GM21825 (cell line): Measurements from ENCODE around the gene HCN2.
"Not testable (repeated sequence)": the region's sequence is repeated elsewhere in the genome, so short reads cannot be mapped to it uniquely, and the experiment has no call there.

Experiments
- ATAC-seq: cut with Tn5 transposase; IDR thresholded peaks from one replicate; pipeline ENCODE4 v1.9.1; 2021; ENCODE audit warnings: mild to moderate bottlenecking, moderate library complexity; ENCODE audit not compliant: unreplicated experiment

HCN2 gene

DNA sequence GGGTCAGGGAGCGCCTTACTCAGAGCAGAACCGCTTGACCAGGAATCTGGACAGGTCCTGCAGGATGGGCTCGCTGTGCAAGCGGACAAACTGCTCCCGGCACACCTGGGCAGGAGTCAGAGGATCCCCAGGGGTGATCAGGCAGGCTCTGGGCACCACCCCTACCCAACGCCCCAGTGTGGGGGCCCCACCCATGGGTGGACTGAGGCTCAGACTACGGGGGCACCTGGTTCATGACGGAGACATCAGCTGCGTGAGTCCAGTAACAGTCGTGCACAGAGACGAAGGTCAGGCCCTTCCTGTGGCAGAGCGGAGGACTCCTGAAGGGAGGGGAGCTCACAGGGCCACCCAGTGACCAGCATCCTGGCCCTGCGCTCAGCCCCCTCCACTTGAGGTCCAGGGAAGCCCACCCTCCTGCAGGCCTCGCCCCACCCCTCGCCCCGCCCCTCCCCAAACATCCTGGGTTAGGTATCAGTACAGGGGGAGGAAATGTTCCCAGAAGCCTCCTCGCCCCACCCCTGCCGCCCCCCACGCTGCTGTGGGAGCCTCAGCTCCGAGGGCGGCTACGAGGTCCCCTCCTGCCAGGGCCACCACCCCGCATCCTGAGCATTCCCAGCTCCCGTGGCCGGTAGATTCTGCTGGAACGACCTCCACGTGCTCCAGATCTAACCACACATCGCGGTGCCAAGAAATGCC lies 28.0 kb downstream of the HCN2 start:
- no peak for ATAC-seq

DNA sequence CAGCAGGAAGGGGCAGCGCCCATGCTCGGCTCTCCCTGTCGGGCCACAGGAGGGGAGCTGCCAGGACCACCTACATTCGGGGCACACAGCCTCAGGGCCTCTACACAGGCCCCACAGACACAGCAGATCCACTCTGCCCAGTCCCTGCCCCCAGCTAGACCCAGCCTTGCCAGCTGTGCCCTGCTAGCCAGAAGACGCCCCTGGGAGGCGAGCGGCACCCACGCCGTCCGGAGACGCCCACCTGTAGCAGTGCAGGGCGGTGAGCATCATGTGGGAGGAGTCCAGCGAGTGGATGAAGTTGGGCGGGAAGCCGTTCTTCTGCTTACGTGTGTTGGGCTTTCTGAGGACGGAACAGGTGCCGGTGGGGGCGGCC lies 28.6 kb downstream of the HCN2 start:
- ATAC-seq: no peak

DNA sequence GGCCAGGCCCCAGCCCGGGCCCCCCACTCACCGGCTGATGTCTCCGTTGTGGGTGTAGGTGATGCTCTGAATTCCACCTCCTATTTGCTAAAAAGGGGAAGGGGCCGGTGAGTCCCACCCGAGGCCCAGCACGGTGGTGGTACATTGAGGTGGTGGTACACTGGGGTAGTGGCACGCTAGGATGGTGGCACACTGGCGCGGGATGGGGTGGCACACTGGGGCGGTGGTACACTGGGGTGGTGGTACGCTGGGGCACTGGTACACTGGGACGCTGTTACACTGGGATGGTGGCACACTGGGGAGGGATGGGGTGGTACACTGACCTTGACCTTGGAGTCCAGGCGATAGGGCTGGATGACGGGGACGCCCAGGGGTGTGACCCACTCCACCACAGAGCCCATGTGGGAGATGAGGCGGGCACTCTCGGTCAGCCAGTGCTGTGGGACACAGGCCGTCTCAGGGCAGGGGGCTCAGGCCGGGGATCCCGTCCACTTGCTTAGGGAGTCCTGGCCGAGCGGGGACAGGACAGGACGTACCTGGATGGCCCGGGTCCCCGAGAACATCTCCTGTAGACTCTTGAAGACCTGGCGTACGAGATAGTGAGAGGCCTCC lies 29.1 kb downstream of the HCN2 start:
- ATAC-seq: no peak

DNA sequence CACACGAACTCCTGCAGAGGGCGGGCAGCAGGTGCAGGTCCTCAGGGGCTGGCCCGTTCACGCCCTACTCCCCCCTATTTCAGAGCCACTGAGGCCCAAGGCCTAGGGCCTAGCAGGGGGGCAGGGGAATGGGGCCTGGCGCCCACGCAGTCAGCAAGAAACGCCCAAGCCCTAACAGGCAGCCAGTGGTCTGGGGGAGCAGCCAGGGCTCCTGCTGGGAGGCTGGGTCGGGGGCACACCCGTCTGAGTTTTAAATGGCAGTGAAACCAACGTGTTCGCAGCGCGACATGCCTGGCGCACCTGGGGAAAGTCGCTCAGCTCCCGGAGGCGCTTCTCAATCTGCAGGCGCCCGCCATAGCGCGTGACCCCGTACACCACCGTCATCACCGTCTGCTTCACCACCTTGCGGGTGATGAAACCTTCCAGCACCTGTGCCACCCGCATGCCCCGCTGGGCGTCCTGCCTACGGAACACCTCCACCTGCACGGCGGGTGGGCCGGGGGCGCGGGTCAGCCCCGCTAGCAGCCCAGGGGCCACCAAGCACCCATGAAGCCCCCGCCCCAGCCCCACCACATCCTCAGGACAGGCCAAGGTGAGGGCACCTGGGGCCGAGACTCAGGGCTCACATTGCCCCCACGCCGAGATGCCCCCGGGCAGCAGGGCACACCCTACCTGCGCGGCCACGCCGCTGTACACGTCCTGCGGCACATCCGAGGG lies 29.8 kb downstream of the HCN2 start:
- ATAC-seq: no peak

DNA sequence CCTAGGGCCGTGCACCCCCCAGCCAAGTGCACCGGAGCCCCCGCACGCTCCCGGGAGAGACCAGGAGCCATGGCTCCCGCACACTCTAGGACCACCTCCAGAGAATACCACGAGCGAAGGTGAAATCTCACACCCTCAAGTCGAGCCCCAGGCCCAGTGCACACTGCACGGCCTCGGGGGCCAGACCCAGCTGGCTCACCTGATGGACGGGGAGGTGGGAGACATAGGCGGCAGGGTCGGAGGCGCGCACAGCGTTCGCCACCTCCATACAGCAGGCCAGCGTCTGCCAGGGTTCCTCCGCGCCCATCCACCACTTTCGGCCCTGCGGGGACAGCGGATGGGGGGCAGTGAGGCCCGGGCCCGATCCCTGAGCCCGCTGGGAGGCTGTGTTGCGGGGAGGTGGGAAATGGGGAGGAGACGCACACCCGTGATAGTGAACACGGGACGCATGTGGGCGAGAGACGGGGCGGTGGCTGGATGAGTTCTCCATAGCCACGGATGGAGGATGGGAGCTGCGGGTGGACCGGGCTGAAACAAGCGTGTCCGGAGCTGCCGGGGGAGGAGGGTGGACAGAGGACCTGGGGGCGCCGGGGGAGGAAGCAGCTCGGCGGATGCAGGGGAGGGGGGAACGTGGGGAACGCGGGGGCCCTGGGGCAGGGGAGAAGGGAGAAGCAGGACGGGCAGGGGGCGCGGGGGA lies 30.6 kb downstream of the HCN2 start:
- no peak for ATAC-seq

DNA sequence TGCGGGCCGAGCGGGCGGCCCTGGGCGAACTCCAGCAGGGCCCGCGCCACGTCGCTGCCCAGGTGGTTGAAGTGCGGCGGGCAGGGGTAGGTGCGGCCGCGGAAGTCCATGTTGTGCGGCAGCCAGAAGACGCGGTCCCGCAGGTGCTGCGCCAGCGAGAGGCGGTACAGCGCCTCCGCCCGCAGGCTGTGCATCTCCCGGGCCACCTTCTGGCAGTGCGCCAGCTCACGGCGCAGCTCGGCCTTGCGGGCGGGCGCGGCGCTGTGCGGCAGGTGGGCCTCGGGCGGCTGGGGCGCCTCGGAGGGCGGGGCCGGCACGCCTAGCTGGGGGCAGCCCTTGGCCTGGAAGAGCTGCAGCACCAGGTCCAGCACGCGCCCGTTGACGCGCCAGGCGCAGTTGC lies 31.5 kb downstream of the HCN2 start:
- not testable (repeated sequence) for ATAC-seq

DNA sequence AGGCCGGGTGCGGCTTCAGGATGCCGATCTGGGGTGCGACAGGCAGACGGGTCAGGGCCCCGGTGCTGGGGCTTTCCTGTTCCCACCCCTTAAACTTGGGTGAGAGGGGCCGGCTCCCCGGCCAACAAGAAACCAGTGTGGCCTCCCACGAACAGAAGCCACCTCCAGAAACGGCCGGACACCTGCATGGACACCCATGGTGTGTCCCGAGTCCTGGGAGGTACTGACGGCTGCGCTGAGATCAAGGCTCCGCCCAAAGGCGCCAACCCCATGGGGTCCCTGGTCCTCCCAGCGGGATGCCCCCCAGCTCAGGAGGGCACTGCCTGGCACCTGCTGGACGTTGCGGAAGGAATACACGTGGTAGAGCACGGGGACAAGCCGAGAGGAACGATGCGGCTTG lies 32.1 kb downstream of the HCN2 start:
- ATAC-seq: no peak

DNA sequence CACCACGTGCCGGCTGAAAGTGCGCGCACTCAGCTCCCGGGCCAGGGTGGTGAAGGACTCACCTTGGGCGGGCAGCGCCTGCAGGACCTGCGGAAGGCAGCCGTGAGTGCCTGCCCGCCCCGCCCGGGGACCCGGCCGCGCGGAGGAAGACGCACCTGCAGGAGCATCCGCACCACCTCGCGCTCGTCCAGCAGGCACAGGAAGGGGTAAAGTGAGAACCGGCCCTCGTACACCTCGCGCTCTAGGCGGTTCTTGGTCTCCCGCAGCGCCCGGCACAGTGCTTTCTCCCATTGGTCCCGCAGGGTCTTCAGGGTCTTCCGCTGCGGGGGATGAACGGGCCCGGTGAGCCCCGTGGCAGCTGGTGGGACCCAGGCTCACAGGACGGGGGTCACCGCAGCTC lies 33.0 kb downstream of the HCN2 start:
- no peak for ATAC-seq

DNA sequence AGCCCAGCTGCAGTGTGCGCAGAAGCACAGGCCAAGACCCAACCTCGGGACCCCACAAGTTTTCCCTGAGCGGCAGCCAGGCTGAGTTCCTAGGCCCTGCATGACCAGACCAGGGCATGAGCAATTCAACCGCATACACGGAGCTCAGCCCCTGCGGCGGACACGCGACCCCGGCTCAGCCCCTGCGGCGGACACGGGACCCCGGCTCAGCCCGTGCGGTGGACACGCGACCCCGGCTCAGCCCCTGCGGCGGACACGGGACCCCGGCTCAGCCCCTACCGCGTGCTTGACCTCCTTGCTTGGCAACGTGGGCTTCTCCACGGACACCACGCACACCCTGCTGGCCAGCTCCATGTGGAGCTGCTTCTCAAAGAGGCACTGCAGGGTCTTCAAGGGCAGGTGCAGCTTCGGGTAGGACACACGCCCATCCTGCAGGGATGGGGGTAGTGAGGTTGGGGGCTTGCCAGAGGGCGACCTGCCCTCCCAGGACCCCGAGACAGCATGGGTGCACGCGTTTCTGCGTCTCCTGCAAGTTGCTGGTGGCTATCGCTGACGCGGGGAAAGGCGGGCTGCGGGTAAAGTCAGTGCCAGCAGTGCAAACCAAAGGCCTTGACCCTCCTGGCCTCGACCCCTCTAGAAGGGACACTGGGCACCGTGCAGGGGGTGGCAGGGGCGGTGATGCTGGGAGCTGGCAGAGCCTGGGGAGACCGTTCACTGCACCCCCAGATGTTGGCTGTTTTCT lies 33.7 kb downstream of the HCN2 start:
- no peak for ATAC-seq

DNA sequence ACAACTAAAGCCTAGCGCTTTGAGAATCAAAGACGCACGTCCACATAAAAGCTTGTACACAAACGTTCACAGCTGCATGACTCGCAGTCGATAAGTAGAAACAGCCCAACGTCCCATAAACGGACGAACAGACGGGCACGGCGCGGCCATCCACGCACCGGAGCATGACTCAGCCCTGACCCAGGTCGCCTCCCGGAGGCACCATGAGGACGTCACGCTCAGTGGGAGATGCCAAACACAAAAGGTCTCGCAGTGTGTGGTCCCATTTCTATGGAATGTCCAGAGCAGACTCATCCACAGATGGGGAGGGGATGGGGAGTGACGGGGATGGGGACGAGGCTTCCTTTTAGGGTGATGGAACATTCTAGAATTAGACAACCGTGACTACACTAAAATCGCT lies 34.3 kb downstream of the HCN2 start:
- ATAC-seq: no peak

DNA sequence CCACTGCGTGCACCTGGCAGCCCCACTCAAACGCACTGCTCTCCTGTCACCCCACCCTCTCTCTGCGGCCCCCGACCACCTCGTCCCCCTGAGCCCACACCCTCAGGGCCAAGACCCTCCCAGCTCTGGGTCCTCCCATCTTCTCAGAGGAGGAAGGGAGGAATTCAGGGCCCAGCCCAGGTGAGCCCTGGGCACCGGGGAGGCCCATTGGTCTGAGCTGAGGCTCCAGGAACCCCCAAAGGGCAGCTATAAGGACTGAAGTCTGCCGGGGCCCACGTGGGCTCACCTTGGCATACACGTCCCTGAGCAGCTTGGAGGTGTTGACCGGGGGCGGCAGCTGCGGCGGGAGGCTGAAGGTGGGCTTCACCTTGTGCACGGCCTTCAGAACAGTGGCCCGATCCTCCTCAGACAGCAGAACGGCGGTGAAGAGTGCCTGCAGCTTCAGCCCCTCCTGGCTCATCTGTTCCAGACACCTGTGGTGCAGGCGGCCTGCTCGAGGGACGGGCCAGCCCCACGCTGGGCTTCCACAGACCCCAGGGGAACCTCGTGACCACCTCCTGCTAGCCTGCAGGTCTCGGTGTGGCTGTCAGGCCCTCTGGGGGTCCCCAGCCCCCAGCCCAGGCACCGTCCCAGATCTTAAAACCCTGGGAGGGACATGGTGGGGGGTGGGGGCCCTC lies 34.9 kb downstream of the HCN2 start:
- ATAC-seq: no peak

DNA sequence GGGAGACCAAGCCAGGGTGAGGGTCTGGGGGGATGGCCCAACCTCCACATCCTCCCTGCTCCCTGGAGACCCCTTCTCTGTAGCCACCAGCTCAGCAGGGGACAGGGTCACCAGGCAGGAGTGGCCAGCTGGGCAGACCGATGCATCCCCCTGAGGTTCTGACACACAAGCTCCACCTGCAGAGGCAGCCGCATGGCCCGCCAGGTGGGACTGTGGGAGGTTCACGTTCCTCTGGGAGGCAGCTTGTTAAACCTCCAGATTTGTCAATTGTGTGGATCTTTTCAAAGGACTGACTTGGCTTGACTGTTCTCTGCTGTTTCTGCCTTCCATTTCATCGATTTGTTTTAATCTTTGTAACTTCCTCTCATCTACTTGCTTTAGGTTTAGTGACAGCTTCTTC lies 35.6 kb downstream of the HCN2 start:
- ATAC-seq: no peak

DNA sequence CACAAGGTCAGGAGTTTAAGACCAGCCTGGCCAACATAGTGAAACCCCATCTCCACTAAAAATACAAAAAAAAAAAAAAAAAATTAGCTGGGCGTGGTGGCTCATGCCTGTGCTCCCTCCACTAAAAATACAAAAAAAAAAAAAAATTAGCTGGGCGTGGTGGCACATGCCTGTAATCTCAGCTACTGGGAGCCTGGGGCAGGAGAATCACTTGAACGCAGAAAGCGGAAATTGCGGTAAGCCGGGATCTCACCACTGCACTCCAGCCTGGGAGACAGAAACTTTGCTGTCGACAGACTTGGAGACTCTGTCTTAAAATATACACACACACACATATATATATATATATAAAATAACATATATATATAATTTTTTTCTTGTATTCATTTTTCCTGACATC lies 36.9 kb downstream of the HCN2 start:
- not testable (repeated sequence) for ATAC-seq

DNA sequence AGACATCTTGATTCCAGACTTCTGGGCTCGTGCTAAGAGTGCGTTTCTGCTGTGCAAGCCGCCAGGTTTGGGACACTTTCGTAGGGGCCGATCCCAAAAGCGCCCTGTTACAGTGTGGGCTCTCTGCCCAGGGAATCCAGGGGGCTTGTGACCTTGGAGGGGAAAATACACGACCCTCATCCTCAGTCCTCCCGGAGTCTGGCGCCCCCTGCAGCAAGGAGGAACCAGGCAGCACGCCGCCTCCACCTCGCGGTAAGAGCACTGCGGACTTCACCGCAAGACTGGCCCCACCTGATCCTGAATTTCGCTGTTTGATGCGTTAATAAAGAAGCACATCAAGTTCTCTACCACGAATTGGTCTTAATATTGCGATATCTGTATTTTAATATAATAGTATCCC lies 38.5 kb downstream of the HCN2 start:
- ATAC-seq: no peak

DNA sequence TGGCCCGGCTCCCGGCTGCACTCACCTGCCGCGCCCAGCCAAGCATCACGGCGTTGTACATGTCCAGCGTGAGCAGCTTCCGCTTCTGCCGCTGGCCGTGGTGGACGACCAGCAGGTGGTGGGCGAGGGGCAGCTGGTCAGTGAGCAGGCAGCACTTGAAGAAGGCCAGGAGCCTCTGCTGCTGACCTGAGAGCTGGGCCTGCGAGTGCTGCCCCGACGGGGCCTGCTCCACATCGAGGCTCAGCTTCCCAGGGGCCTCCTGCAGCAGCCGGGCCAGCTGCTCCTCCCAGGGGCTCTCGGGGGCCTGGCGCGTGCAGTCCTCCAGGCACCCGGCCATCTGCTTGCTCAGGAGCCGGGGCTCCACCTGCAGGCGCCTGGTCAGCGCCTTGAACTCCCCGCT lies 39.8 kb downstream of the HCN2 start:
- not testable (repeated sequence) for ATAC-seq

DNA sequence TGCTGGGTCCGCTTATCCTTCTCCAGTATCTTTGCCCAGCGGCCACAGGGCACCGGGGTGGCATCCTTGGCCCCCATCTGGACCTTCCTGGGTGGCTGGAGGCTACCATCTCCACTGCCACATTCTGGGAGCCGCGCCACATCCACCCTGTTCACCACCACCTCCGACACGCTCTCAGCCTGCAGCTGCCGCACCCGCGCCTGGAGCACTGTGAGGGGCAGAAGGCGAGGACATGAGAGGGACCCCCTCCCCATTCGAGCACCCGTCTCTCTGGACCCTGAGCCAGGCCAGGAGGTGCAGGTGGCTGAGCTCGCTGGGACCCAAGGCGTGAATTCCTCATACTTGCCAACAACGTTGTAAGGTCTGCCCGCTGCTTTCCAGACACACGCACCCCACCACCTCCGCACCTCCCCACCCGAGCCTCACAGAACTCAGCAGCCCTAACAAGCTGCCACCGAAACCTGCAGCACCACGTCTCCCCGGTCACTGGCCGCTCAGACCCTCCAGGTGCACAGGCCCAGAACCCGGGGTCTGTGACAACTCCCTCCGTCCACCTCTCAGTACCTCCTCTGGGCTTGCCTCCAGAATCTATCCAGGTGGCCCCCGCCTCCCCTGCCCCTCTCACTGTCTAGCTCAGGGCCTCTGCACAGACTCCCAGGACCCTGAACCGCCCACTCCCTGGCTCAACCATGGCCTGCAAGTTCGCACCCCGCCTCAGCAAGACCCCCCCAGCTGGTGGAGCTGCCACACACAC lies 40.5 kb downstream of the HCN2 start:
- ATAC-seq: no peak

DNA sequence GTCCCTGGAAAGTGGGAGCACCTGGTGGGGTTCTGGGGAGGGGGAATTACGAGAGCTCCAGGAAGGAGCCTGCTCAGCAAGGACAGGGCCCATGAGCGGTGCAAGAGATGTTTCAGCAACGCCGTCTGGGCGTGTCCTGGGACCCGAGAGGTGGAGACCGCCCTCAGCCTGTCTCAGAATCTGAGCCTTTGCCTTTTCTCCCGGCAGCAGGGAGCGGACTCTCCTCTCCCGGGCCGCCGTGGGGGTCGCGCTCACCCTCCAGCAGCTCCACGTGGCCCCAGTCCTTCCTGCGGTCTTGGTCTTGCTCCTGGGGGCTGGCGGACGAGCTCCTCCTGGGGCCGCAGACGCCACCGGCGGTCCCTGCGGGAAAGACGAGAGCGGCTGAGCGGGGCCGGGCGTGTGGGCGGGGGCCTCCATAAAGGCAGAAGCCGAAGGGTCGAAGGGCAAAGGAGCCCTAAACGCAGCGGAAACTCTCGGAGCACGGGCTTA lies 42.9 kb downstream of the HCN2 start:
- ATAC-seq: peak; percentile 12

DNA sequence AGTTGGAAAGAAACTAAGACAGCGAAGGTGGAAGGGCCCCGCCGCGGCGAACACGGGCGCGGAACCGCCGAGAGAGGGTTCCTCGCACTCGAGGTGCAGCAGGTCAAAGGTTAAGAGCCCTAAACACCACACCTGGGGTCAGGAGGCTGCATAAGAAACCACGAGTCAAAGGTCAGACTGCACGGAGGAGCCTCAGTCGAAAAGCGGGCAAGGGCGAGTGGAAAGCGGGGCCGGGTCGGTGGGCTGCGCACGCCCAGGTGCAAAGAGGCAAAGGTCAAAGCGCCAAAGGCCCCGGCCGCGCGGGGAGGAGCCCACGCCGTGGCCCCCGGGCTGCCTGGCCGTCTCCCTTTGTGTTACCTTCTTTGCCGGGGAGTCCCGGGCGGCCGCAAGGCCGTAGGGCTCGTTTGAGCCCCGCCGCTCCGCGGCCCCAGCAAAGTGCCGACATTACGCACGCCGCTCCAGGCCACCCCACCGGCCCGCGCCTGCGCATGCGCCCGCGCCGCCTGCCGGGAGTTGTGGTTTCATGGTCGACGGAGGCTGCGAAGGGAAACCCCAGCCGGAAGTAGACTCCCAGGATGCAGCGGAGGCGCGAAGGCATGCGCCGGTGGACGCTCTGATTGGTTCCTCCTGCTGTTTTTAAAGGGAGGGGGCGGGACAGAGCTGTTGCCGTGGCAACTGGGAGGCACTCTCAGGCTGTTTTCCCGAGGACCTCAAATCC lies 43.5 kb downstream of the HCN2 start, which contains the start of gene POLRMT:
Gene POLRMT, minus strand, starts transcription at position 470 of the 718 bp plus-strand sequence. Its CDS starts 25 bp downstream, at position 445.
- ATAC-seq: peak; percentile 71
